Measurements from ENCODE around the gene SPI1. TPM values are rescaled to one million over a fixed set of nuclear protein-coding genes. Genes with fewer than 3 reads are reported as not detected.
A peak's percentile ranks its signal among the peaks of the same experiment; 100 is the strongest.
"Not testable (repeated sequence)": the region's sequence is repeated elsewhere in the genome, so short reads cannot be mapped to it uniquely, and the experiment has no call there.

The SPI1 gene
- total RNA-seq, 2 donors from 2014 or later, result not detected

DNA sequence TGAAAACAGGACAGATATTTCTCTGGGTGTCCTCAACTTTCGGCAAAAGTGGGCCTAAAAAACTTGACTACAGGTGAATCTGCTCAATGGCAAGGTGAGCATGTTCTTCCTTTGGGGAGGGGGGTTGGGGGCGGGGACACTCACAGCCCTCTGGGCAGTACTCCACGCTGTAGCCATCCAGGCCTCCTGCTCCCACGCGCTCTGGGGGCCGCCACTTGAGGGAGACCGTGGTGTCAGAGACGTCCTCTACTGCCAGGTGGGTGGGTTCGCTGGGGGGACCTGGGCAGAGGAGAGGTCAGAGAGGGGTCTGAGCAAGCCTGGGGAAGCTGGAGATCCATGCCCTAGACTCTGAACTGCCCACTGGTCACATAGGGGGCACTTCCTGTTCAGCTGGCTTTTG lies 42.6 kb downstream of the SPI1 start:
- H3K4me3 ChIP-seq (ENCODE audit: low read length), result no peak overlapping the region
- no peaks in the 10 kb centered on the region for H3K27me3 ChIP-seq (ENCODE audit: control insufficient read depth, insufficient read depth, low read length, poor library complexity, severe bottlenecking)
- DNase-seq, result peak; percentile 50
- no peak overlapping the region for H3K9ac ChIP-seq (ENCODE audit: extremely low read depth, low read length, poor library complexity, severe bottlenecking)
- Mint-ChIP-seq H3K27ac (no peak overlapping the region), H3K27me3 (ENCODE audit: insufficient read depth) (no peaks in the 10 kb centered on the region), H3K4me1 (no peaks in the 10 kb centered on the region), H3K36me3 (ENCODE audit: low read depth) (no peaks in the 10 kb centered on the region), H3K9me3 (no peaks in the 10 kb centered on the region), H3K4me3 (no peak overlapping the region)
- H3K27ac ChIP-seq (ENCODE audit: low read depth, low read length), result no peak overlapping the region
- no peaks in the 10 kb centered on the region for H3K36me3 ChIP-seq (ENCODE audit: control insufficient read depth, insufficient read depth, low read length)
- 87 to 100% methylated on average over 2 to 9 of the region's 9 CpGs for WGBS, 2 experiments (ENCODE audit: insufficient coverage in 1 of 2, insufficient read length in 1 of 2)
- TF ChIP-seq CTCF (conservative IDR thresholded peaks at IDR 0.05), result no peak
- no peaks in the 10 kb centered on the region for H3K9me3 ChIP-seq (ENCODE audit: control insufficient read depth, low read length)
- no peaks in the 10 kb centered on the region for H3K4me1 ChIP-seq (ENCODE audit: control insufficient read depth, insufficient read depth, low read length)

- WGBS, 2 experiments (ENCODE audit: insufficient coverage in 1 of 2, insufficient read length in 1 of 2), result 92 to 93% methylated on average over 8 to 16 of the region's 16 CpGs
- H3K4me3 Mint-ChIP-seq; H3K36me3 ChIP-seq (ENCODE audit: control insufficient read depth, insufficient read depth, low read length); H3K9me3 ChIP-seq (ENCODE audit: control insufficient read depth, low read length); DNase-seq; H3K9ac ChIP-seq (ENCODE audit: extremely low read depth, low read length, poor library complexity, severe bottlenecking); H3K4me3 ChIP-seq (ENCODE audit: low read length); H3K27ac ChIP-seq (ENCODE audit: low read depth, low read length); H3K4me1 Mint-ChIP-seq; H3K27me3 ChIP-seq (ENCODE audit: control insufficient read depth, insufficient read depth, low read length, poor library complexity, severe bottlenecking); H3K36me3 Mint-ChIP-seq (ENCODE audit: low read depth); H3K27ac Mint-ChIP-seq; H3K9me3 Mint-ChIP-seq; H3K4me1 ChIP-seq (ENCODE audit: control insufficient read depth, insufficient read depth, low read length); H3K27me3 Mint-ChIP-seq (ENCODE audit: insufficient read depth): not testable (repeated sequence)
These were observed 43.5 kb downstream of the SPI1 start for GRCh38 chr11:47334699-47335411.

DNA sequence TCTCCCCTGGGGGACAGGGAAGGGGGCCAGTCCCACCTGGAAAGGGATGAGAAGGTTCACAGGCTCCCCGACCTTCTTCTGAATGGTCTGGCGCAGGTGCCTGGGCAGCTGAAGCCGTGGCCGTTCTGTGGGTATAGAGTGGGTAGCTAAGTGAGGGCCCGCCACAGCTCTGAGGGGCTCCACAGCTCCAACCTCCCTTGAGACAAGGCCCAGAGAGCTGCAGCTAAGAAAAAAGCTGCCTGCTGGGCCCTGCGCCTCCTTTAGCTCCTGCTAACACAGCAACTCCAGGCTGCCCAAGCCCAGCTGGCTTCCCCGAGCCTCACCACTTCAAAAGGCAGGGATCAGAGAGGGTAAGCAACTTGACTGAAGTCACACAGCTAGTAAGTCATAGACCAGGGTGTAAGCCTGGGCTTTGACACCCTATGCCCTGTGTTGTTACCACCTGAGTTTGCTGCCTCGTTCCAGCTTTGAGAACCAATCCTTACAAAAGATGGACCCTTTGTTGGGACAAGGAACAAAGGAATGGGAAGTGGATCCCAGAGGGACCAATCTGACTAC lies 44.4 kb downstream of the SPI1 start:
- no peak for TF ChIP-seq CTCF (conservative IDR thresholded peaks at IDR 0.05)
- H3K36me3 Mint-ChIP-seq (ENCODE audit: low read depth), result peaks cover 3% of the 10 kb centered on the region
- 91 to 97% methylated on average over 6 to 8 of the region's 8 CpGs for WGBS, 2 experiments (ENCODE audit: insufficient coverage in 1 of 2, insufficient read length in 1 of 2)

More for the DNA sequence above, 44.4 kb downstream of the SPI1 start:
- H3K27me3 ChIP-seq (ENCODE audit: control insufficient read depth, insufficient read depth, low read length, poor library complexity, severe bottlenecking), result no peaks in the 10 kb centered on the region
- DNase-seq, result no peak
- H3K9ac ChIP-seq (ENCODE audit: extremely low read depth, low read length, poor library complexity, severe bottlenecking), result no peak overlapping the region
- no peaks in the 10 kb centered on the region for H3K9me3 ChIP-seq (ENCODE audit: control insufficient read depth, low read length)
- Mint-ChIP-seq H3K27me3 (ENCODE audit: insufficient read depth) (no peaks in the 10 kb centered on the region), H3K4me3 (no peak overlapping the region), H3K4me1 (no peaks in the 10 kb centered on the region), H3K9me3 (no peaks in the 10 kb centered on the region), H3K27ac (no peak overlapping the region)
- H3K4me1 ChIP-seq (ENCODE audit: control insufficient read depth, insufficient read depth, low read length), result no peaks in the 10 kb centered on the region
- no peak overlapping the region for H3K4me3 ChIP-seq (ENCODE audit: low read length)
- H3K36me3 ChIP-seq (ENCODE audit: control insufficient read depth, insufficient read depth, low read length), result no peaks in the 10 kb centered on the region
- no peak overlapping the region for H3K27ac ChIP-seq (ENCODE audit: low read depth, low read length)
